ENCODE results near the gene TMA16. TPM values are rescaled to one million over a fixed set of nuclear protein-coding genes. Genes with fewer than 3 reads are reported as not detected.
A peak's percentile ranks its signal among the peaks of the same experiment; 100 is the strongest.

Gene TMA16
- total and polyA plus RNA-seq, 7 experiments from 2014 or later, result 10.1 to 38.7 (median 13.4) TPM

DNA sequence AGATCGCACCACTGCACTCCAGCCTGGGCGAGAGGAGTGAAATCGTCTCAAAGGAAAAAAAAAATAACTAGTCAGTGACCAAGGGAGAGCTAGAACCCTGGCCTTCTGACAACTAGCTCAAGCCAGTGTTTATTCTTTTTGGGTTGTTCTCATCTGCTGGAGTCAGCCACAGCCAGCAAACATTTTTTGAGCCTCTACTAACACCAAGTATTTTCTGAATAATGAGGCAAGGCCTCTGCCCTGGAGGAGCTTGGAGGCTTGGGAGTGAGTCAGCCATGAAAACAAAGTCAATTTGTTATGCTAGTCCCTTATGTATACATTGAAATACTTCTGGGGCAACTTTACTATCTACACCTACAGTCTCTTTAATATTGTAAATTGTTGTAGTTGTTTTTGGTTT lies 46.5 kb downstream of the TMA16 start:
- H3K4me3 Mint-ChIP-seq, result no peak overlapping the region

GRCh38 chr4:163542275-163542674 lies 47.8 kb downstream of the TMA16 start:
- Histone ChIP-seq H3K36me3 (ENCODE audit: control insufficient read depth in 2 of 3, insufficient read depth in 3 of 3, low read length in 3 of 3) (no peaks in the 10 kb centered on the region), H3K4me1 (ENCODE audit: control insufficient read depth in 2 of 2, insufficient read depth in 2 of 2, low read length in 2 of 2) (peaks cover 0 to 2% of the 10 kb centered on the region in 2 donors), H3K27ac (ENCODE audit: low read depth, low read length) (no peak overlapping the region), H3K27me3 (ENCODE audit: control insufficient read depth in 2 of 2, insufficient read depth in 2 of 2, low read length in 2 of 2) (no peaks in the 10 kb centered on the region), H3K4me3 (ENCODE audit: low read length) (no peak overlapping the region), H3K9me3 (ENCODE audit: control insufficient read depth in 2 of 3, low read length in 3 of 3) (no peaks in the 10 kb centered on the region)
- H3K27ac Mint-ChIP-seq, result no peak overlapping the region
- no peaks in the 10 kb centered on the region for H3K36me3 Mint-ChIP-seq
- CTCF ChIA-PET, result interaction anchor here (0.9 kb wide), 3 partner anchors 8 to 57 kb away, joined by 3 to 5 read pairs (median 3); no protein-coding TSS in a partner anchor
- ATAC-seq (no peak), DNase-seq (no peak)
- intact Hi-C loops (cut with micrococcal nuclease), result loop anchor here in 1 of 2 donors (10.0 kb wide), 1 partner anchor 207 kb away; the partner anchor contains the start of gene NPY1R
- no peaks in the 10 kb centered on the region for H3K4me1 Mint-ChIP-seq
- H3K27me3 Mint-ChIP-seq, result no peaks in the 10 kb centered on the region
- POLR2A ChIA-PET, result no interaction called here
- no peaks in the 10 kb centered on the region for H3K9me3 Mint-ChIP-seq
- no peak overlapping the region for H3K4me3 Mint-ChIP-seq

More for the DNA sequence above, 46.5 kb downstream of the TMA16 start:
- H3K4me1 ChIP-seq (ENCODE audit: control insufficient read depth in 2 of 2, insufficient read depth in 2 of 2, low read length in 2 of 2), result peaks cover 0 to 2% of the 10 kb centered on the region in 2 donors
- no peaks in the 10 kb centered on the region for H3K36me3 ChIP-seq (ENCODE audit: control insufficient read depth in 2 of 3, insufficient read depth in 3 of 3, low read length in 3 of 3)
- H3K27me3 ChIP-seq (ENCODE audit: control insufficient read depth in 2 of 2, insufficient read depth in 2 of 2, low read length in 2 of 2), result no peaks in the 10 kb centered on the region
- H3K27ac Mint-ChIP-seq, result no peak overlapping the region
- CTCF ChIA-PET, result interaction anchor here (0.5 to 1.4 kb wide), 2 partner anchors 9 to 1556 kb away, joined by 6 to 7 read pairs; no protein-coding TSS in a partner anchor
- DNase-seq (no peak), ATAC-seq (no peak)
- POLR2A ChIA-PET, result no interaction called here
- H3K27ac ChIP-seq (ENCODE audit: low read depth, low read length), result no peak overlapping the region
- no peaks in the 10 kb centered on the region for H3K36me3 Mint-ChIP-seq
- H3K4me3 ChIP-seq (ENCODE audit: low read length), result no peak overlapping the region
- H3K4me1 Mint-ChIP-seq, result no peaks in the 10 kb centered on the region
- no peaks in the 10 kb centered on the region for H3K9me3 Mint-ChIP-seq
- H3K9me3 ChIP-seq (ENCODE audit: control insufficient read depth in 2 of 3, low read length in 3 of 3), result no peaks in the 10 kb centered on the region
- intact Hi-C loops (cut with micrococcal nuclease), result loop anchor here in 1 of 2 donors (10.0 kb wide), 1 partner anchor 206 kb away; the partner anchor contains the start of gene NPY1R
- H3K27me3 Mint-ChIP-seq, result no peaks in the 10 kb centered on the region

DNA sequence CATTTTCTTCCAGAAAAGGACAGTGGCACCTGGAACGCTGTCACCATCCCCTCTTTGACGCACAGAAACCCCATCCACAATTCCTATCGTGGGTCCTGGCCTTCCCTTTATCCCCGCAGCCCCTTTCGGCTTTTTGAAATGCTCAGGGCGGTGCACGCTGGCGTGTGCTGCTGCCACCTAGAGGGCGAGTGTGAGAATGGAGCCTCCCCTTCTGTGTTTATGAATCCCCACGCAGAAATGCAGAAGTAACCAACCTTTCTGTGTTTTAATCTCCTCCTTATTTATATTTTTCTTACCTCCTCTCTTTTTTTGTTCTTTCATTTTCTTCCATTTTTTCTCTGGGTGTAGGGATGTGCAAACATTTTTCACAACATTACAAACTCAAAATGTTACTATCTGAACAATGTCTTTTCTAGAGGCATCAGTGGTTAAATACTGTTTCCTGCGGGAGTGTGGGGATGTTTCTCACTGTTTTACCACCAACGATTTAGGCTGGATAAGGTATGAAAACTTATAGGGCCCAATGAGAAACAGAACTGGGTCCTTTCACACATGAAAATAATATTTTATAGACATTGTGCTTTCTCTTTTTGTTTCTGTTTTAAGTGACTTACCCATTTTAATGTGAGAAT lies 50.0 kb downstream of the TMA16 start:
- H3K4me3 Mint-ChIP-seq, result no peak overlapping the region
- ChIA-PET CTCF (interaction anchor here (0.6 to 3.2 kb wide), 3 partner anchors 12 to 59 kb away, joined by 3 to 18 read pairs (median 4); no protein-coding TSS in a partner anchor), POLR2A (interaction anchor here (0.5 kb wide), 1 partner anchor 593 kb away, joined by 4 read pairs; no protein-coding TSS in a partner anchor)
- Histone ChIP-seq H3K9me3 (ENCODE audit: control insufficient read depth in 2 of 3, low read length in 3 of 3) (no peaks in the 10 kb centered on the region), H3K27me3 (ENCODE audit: control insufficient read depth in 2 of 2, insufficient read depth in 2 of 2, low read length in 2 of 2) (no peaks in the 10 kb centered on the region), H3K36me3 (ENCODE audit: control insufficient read depth in 2 of 3, insufficient read depth in 3 of 3, low read length in 3 of 3) (no peaks in the 10 kb centered on the region), H3K27ac (ENCODE audit: low read depth, low read length) (no peak overlapping the region), H3K4me3 (ENCODE audit: low read length) (peak overlapping the region; percentile 46), H3K4me1 (ENCODE audit: control insufficient read depth in 2 of 2, insufficient read depth in 2 of 2, low read length in 2 of 2) (peaks cover 0 to 2% of the 10 kb centered on the region in 2 donors)
- H3K36me3 Mint-ChIP-seq, result no peaks in the 10 kb centered on the region
- H3K27me3 Mint-ChIP-seq, result no peaks in the 10 kb centered on the region
- H3K27ac Mint-ChIP-seq, result no peak overlapping the region
- peaks cover 0 to 11% (median 9%) of the 10 kb centered on the region in 7 donors for H3K4me1 Mint-ChIP-seq
- ATAC-seq, result peak; percentile 95
- DNase-seq, result peak in 7 of 9 donors; percentile 21 to 58 (median 43)
- intact Hi-C loops (cut with micrococcal nuclease), result loop anchor here (1.0 to 10.0 kb wide), 6 partner anchors 50 to 1047 kb away; partner anchors contain the start of genes TMA16 (in 2 of the 2) and NPY1R (in 1 of the 2)
- H3K9me3 Mint-ChIP-seq, result no peaks in the 10 kb centered on the region

GRCh38 chr4:163548481-163549243 lies 54.2 kb downstream of the TMA16 start:
- H3K36me3 Mint-ChIP-seq, result no peaks in the 10 kb centered on the region
- POLR2A ChIA-PET, result interaction anchor here (0.6 to 1.5 kb wide), 7 partner anchors 53 to 436 kb away, joined by 3 to 4 read pairs (median 3); partner anchors contain the start of gene TMA16

GRCh38 chr4:163550869-163551267 lies 56.4 kb downstream of the TMA16 start:
- intact Hi-C loops (cut with micrococcal nuclease), result loop anchor here (1.0 to 10.0 kb wide), 13 partner anchors 57 to 1564 kb away; partner anchors contain the start of genes TMEM192 (in 2 of the 2), NAF1 (in 1 of the 2) and TMA16 (in 1 of the 2)
- no peaks in the 10 kb centered on the region for H3K9me3 Mint-ChIP-seq
- CTCF ChIA-PET, result interaction anchor here (0.6 to 11.9 kb wide), 15 partner anchors 8 to 1181 kb away, joined by 3 to 181 read pairs (median 5); no protein-coding TSS in a partner anchor
- Histone ChIP-seq H3K4me1 (ENCODE audit: control insufficient read depth in 2 of 2, insufficient read depth in 2 of 2, low read length in 2 of 2) (peaks cover 0 to 4% of the 10 kb centered on the region in 2 donors), H3K36me3 (ENCODE audit: control insufficient read depth in 2 of 3, insufficient read depth in 3 of 3, low read length in 3 of 3) (no peaks in the 10 kb centered on the region), H3K4me3 (ENCODE audit: low read length) (no peak overlapping the region), H3K27me3 (ENCODE audit: control insufficient read depth in 2 of 2, insufficient read depth in 2 of 2, low read length in 2 of 2) (no peaks in the 10 kb centered on the region), H3K27ac (ENCODE audit: low read depth, low read length) (no peak overlapping the region), H3K9me3 (ENCODE audit: control insufficient read depth in 2 of 3, low read length in 3 of 3) (no peaks in the 10 kb centered on the region)
- peaks cover 0 to 28% (median 18%) of the 10 kb centered on the region in 7 donors for H3K4me1 Mint-ChIP-seq
- DNase-seq (no peak), ATAC-seq (no peak)
- POLR2A ChIA-PET, result interaction anchor here (1.1 kb wide), 3 partner anchors 10 to 129 kb away, joined by 3 to 5 read pairs (median 4); partner anchors contain the start of gene TMA16
- H3K27ac Mint-ChIP-seq, result peak overlapping the region in 1 of 9 donors; percentile 22
- H3K4me3 Mint-ChIP-seq, result no peak overlapping the region
- H3K27me3 Mint-ChIP-seq, result no peaks in the 10 kb centered on the region
- no peaks in the 10 kb centered on the region for H3K36me3 Mint-ChIP-seq

More at GRCh38 chr4:163548481-163549243, 54.2 kb downstream of the TMA16 start:
- no peaks in the 10 kb centered on the region for H3K27me3 Mint-ChIP-seq
- intact Hi-C loops (cut with micrococcal nuclease), result loop anchor here (1.0 to 10.0 kb wide), 9 partner anchors 64 to 1051 kb away; partner anchors contain the start of genes NAF1 (in 1 of the 2) and NPY1R (in 1 of the 2)
- DNase-seq (peak in 6 of 9 donors; percentile 11 to 55 (median 44)), ATAC-seq (peak; percentile 63)
- H3K27ac Mint-ChIP-seq, result peak overlapping the region in 2 of 9 donors; percentile 36 to 54
- H3K9me3 ChIP-seq (ENCODE audit: control insufficient read depth in 2 of 3, low read length in 3 of 3), result no peaks in the 10 kb centered on the region
- H3K36me3 ChIP-seq (ENCODE audit: control insufficient read depth in 2 of 3, insufficient read depth in 3 of 3, low read length in 3 of 3), result no peaks in the 10 kb centered on the region
- no peaks in the 10 kb centered on the region for H3K27me3 ChIP-seq (ENCODE audit: control insufficient read depth in 2 of 2, insufficient read depth in 2 of 2, low read length in 2 of 2)
- peaks cover 0 to 6% of the 10 kb centered on the region in 2 donors for H3K4me1 ChIP-seq (ENCODE audit: control insufficient read depth in 2 of 2, insufficient read depth in 2 of 2, low read length in 2 of 2)
- H3K4me3 Mint-ChIP-seq, result peak overlapping the region in 8 of 10 donors; percentile 4 to 81 (median 27)
- no peaks in the 10 kb centered on the region for H3K9me3 Mint-ChIP-seq
- no peak overlapping the region for H3K27ac ChIP-seq (ENCODE audit: low read depth, low read length)
- peaks cover 0 to 19% (median 18%) of the 10 kb centered on the region in 7 donors for H3K4me1 Mint-ChIP-seq
- CTCF ChIA-PET, result interaction anchor here (0.8 to 11.9 kb wide), 11 partner anchors 10 to 1632 kb away, joined by 3 to 181 read pairs (median 7); partner anchors contain the start of gene TMA16
- H3K4me3 ChIP-seq (ENCODE audit: low read length), result no peak overlapping the region

DNA sequence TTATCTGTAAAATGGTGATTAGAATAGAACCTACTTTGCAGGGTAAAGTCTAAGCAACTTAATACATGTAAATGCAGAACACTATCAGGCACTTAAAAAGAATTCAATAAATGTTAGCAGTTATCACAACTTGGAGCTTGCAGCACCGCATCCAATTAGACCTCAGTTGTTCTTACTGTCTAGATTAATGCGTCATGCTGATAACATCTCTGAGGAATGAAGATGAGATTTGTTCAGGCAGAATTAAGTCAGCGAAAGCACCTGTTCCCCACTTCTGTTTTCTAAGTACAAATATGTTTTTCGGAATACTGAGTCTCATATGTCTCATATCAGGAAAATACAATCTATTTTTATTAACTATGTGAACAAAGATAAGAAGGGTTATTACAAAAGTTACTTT lies 58.7 kb downstream of the TMA16 start:
- Mint-ChIP-seq H3K27ac (peak overlapping the region in 1 of 9 donors; percentile 32), H3K36me3 (no peaks in the 10 kb centered on the region), H3K9me3 (no peaks in the 10 kb centered on the region), H3K27me3 (peaks cover 0 to 3% (median 0%) of the 10 kb centered on the region in 5 donors), H3K4me1 (peaks cover 7 to 46% (median 23%) of the 10 kb centered on the region in 7 donors), H3K4me3 (no peak overlapping the region)
- intact Hi-C loops (cut with micrococcal nuclease), result loop anchor here (5.0 to 10.0 kb wide), 2 partner anchors 1559 to 1562 kb away; partner anchors contain the start of gene TMEM192 (in 2 of the 2)
- Histone ChIP-seq H3K4me1 (ENCODE audit: control insufficient read depth in 2 of 2, insufficient read depth in 2 of 2, low read length in 2 of 2) (peaks cover 4 to 9% of the 10 kb centered on the region in 2 donors), H3K27me3 (ENCODE audit: control insufficient read depth in 2 of 2, insufficient read depth in 2 of 2, low read length in 2 of 2) (no peaks in the 10 kb centered on the region), H3K4me3 (ENCODE audit: low read length) (no peak overlapping the region), H3K27ac (ENCODE audit: low read depth, low read length) (no peak overlapping the region), H3K9me3 (ENCODE audit: control insufficient read depth in 2 of 3, low read length in 3 of 3) (no peaks in the 10 kb centered on the region), H3K36me3 (ENCODE audit: control insufficient read depth in 2 of 3, insufficient read depth in 3 of 3, low read length in 3 of 3) (no peaks in the 10 kb centered on the region)
- CTCF ChIA-PET, result interaction anchor here (0.8 to 11.9 kb wide), 11 partner anchors 59 to 1179 kb away, joined by 3 to 181 read pairs (median 7); partner anchors contain the start of gene TMA16
- POLR2A ChIA-PET, result no interaction called here
- DNase-seq, result no peak
- no peak for ATAC-seq
